GM23338 (cell line): ENCODE data around the gene TRAM2. TPM values are rescaled to one million over a fixed set of nuclear protein-coding genes. Genes with fewer than 3 reads are reported as not detected.

Experiments used
- ATAC-seq: fragments of 200-7000 bp; cut with Tn5 transposase; 3 replicates; pipeline ENCODE4 v1.9.1; 2020
- DNase-seq: peaks from one replicate; pipeline ENCODE4 v3.0.0-alpha.2; 2015; ENCODE audit warnings: low spot score
- H2AFZ ChIP-seq: fragments of 200-600 bp; sonication (generic); 2 replicates; pipeline ENCODE4 v1.8.0; 2016; ENCODE audit warnings: antibody characterized with exemption, mild to moderate bottlenecking, moderate library complexity
- H3F3A ChIP-seq: fragments of 200-600 bp; sonication (generic); replicated peaks from 2 replicates; pipeline ENCODE4 v1.8.0; 2017; ENCODE audit warnings: antibody characterized with exemption, mixed run types, low read depth
- H3K27ac ChIP-seq: fragments of 200-600 bp; sonication (generic); 2 replicates; pipeline ENCODE4 v1.6.1; 2016; ENCODE audit warnings: low read depth
- H3K27me3 ChIP-seq: fragments of 200-600 bp; sonication (generic); 2 replicates; pipeline ENCODE4 v1.8.0; 2016; ENCODE audit warnings: mild to moderate bottlenecking, mixed run types, moderate library complexity; ENCODE audit not compliant: insufficient read depth
- H3K36me3 ChIP-seq: fragments of 200-600 bp; sonication (generic); 2 replicates; pipeline ENCODE4 v1.8.0; 2016; ENCODE audit warnings: mild to moderate bottlenecking; ENCODE audit not compliant: insufficient read depth
- H3K4me1 ChIP-seq: fragments of 200-600 bp; sonication (generic); 2 replicates; pipeline ENCODE4 v1.8.0; 2016; ENCODE audit warnings: mild to moderate bottlenecking, moderate library complexity; ENCODE audit not compliant: insufficient read depth
- H3K4me2 ChIP-seq: fragments of 200-600 bp; sonication (generic); 2 replicates; pipeline ENCODE4 v1.7.1; 2017; ENCODE audit warnings: mixed run types
- H3K4me3 ChIP-seq: fragments of 200-600 bp; sonication (generic); 2 replicates; pipeline ENCODE4 v1.6.1; 2016; ENCODE audit warnings: mixed run types
- H3K79me2 ChIP-seq: fragments of 200-600 bp; sonication (generic); replicated peaks from 2 replicates; pipeline ENCODE4 v1.8.0; 2017; ENCODE audit warnings: mild to moderate bottlenecking; ENCODE audit not compliant: insufficient read depth
- H3K9me2 ChIP-seq: fragments of 200-600 bp; sonication (generic); 2 replicates; pipeline ENCODE4 v1.8.0; 2017; ENCODE audit not compliant: insufficient read depth
- H4K20me1 ChIP-seq: fragments of 200-600 bp; sonication (generic); replicated peaks from 2 replicates; pipeline ENCODE4 v1.8.0; 2017; ENCODE audit warnings: mild to moderate bottlenecking; ENCODE audit not compliant: insufficient read depth
- H3K27ac Mint-ChIP-seq: 2 replicates; pipeline ENCODE4 v1.8.0; 2020; ENCODE audit warnings: inconsistent platforms, mild to moderate bottlenecking, moderate library complexity, mixed read lengths
- H3K27me3 Mint-ChIP-seq: 3 replicates; pipeline ENCODE4 v1.8.0; 2022; ENCODE audit warnings: low read depth, mild to moderate bottlenecking, moderate library complexity, mixed read lengths, inconsistent platforms; ENCODE audit not compliant: insufficient read depth, poor library complexity
- H3K36me3 Mint-ChIP-seq: 3 replicates; pipeline ENCODE4 v1.8.0; 2021; ENCODE audit warnings: low read depth, mild to moderate bottlenecking, inconsistent platforms, moderate library complexity, mixed read lengths
- H3K4me1 Mint-ChIP-seq: 3 replicates; pipeline ENCODE4 v1.8.0; 2020; ENCODE audit warnings: mild to moderate bottlenecking, inconsistent platforms, mixed read lengths
- H3K4me3 Mint-ChIP-seq: 3 replicates; pipeline ENCODE4 v1.8.0; 2021; ENCODE audit warnings: moderate library complexity, mild to moderate bottlenecking, inconsistent platforms, mixed read lengths
- H3K9me3 Mint-ChIP-seq: 3 replicates; pipeline ENCODE4 v1.8.0; 2020; ENCODE audit warnings: moderate library complexity, mild to moderate bottlenecking, inconsistent platforms, mixed read lengths
- EZH2 ChIP-seq: fragments of 200-600 bp; sonication (generic); IDR thresholded peaks from one replicate; pipeline ENCODE4 v1.8.0; 2017; ENCODE audit warnings: antibody characterized with exemption, mild to moderate bottlenecking, low read depth; ENCODE audit not compliant: unreplicated experiment
- JUNB ChIP-seq: IDR thresholded peaks from one replicate; pipeline ENCODE4 v1.6.1; 2016; ENCODE audit warnings: antibody characterized with exemption; ENCODE audit not compliant: unreplicated experiment
- NANOG ChIP-seq: IDR thresholded peaks from 2 replicates; pipeline ENCODE4 v1.6.1; 2016; ENCODE audit warnings: antibody characterized with exemption, borderline replicate concordance
- STAT1 ChIP-seq: IDR thresholded peaks from one replicate; pipeline ENCODE4 v1.6.1; 2016; ENCODE audit warnings: antibody characterized with exemption; ENCODE audit not compliant: unreplicated experiment
- ZNF114 ChIP-seq: fragments of 250-450 bp; sonication (Bioruptor Pico); IDR thresholded peaks from 2 replicates; pipeline ENCODE4 v1.5.0; 2020; ENCODE audit warnings: mild to moderate bottlenecking, moderate library complexity
- ZNF331 ChIP-seq: fragments of 250-450 bp; sonication (Bioruptor Pico); IDR thresholded peaks from 2 replicates; pipeline ENCODE4 v1.5.0; 2020; ENCODE audit warnings: low read depth, mild to moderate bottlenecking, moderate library complexity
- polyA plus RNA-seq: library from polyadenylated mRNA; unstranded; fragments of >200 nt; fragmentation: Nextera tagmentation; extraction: Ambion mirVana; gene quantifications from 2 replicates; pipeline ENCODE4 v1.2.1, GENCODE V29; 2016
- total RNA-seq: library from RNA; depleted of rRNA; stranded (reverse); fragments of >200 nt; shearing (Covaris generic); gene quantifications from 2 replicates; pipeline ENCODE4 v1.2.3, GENCODE V29; 2014
- TF ChIP-seq, protein P1 (sequence below): IDR thresholded peaks from one replicate; pipeline ENCODE4 v1.6.1; 2018; ENCODE audit warnings: antibody characterized with exemption; ENCODE audit not compliant: unreplicated experiment
- TF ChIP-seq, protein P2 (sequence below), 2 experiments: fragments of 200-600 bp in 1 of 2; sonication (generic) in 1 of 2; conservative IDR thresholded peaks; 2 replicates each; pipeline versions ENCODE4 v1.5.1 to v1.6.1; 2016 to 2017; ENCODE audit warnings: antibody characterized with exemption in 2 of 2, low read depth in 2 of 2, mild to moderate bottlenecking in 2 of 2, moderate library complexity in 1 of 2
- TF ChIP-seq, protein P3 (sequence below): fragments of 250-450 bp; sonication (Bioruptor Pico); IDR thresholded peaks from 2 replicates; pipeline ENCODE4 v1.5.0; 2020; ENCODE audit warnings: mild to moderate bottlenecking, moderate library complexity
- TF ChIP-seq, protein P4 (sequence below): IDR thresholded peaks from 2 replicates; pipeline ENCODE4 v1.6.1; 2016; ENCODE audit warnings: antibody characterized with exemption

The TRAM2 gene
- total and polyA plus RNA-seq, 2 experiments from 2014 or later = 4.0 to 14.0 TPM

DNA sequence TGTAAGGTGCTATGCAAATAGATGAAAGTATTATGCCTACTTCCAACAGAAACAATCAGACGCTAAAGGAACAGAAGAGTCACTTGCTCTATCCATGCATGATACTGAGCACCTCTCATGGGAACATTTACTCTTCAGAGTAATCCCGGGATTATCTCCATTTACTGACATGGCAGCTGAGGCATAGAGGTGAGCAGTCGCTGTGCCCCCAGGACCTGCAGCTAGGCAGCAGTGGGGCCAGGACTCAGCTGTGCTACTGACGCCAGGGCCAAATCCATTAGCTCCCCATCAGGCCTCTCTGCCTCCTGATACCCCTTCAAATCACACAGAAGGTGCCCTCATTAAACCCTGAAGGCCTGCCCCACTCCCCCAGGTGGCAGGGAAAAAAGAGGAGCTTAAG is 51.9 kb downstream of the TRAM2 start (continued):
- TF ChIP-seq, protein P1, sequence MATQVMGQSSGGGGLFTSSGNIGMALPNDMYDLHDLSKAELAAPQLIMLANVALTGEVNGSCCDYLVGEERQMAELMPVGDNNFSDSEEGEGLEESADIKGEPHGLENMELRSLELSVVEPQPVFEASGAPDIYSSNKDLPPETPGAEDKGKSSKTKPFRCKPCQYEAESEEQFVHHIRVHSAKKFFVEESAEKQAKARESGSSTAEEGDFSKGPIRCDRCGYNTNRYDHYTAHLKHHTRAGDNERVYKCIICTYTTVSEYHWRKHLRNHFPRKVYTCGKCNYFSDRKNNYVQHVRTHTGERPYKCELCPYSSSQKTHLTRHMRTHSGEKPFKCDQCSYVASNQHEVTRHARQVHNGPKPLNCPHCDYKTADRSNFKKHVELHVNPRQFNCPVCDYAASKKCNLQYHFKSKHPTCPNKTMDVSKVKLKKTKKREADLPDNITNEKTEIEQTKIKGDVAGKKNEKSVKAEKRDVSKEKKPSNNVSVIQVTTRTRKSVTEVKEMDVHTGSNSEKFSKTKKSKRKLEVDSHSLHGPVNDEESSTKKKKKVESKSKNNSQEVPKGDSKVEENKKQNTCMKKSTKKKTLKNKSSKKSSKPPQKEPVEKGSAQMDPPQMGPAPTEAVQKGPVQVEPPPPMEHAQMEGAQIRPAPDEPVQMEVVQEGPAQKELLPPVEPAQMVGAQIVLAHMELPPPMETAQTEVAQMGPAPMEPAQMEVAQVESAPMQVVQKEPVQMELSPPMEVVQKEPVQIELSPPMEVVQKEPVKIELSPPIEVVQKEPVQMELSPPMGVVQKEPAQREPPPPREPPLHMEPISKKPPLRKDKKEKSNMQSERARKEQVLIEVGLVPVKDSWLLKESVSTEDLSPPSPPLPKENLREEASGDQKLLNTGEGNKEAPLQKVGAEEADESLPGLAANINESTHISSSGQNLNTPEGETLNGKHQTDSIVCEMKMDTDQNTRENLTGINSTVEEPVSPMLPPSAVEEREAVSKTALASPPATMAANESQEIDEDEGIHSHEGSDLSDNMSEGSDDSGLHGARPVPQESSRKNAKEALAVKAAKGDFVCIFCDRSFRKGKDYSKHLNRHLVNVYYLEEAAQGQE = no peak
- TF ChIP-seq NANOG (no peak), STAT1 (no peak)

DNA sequence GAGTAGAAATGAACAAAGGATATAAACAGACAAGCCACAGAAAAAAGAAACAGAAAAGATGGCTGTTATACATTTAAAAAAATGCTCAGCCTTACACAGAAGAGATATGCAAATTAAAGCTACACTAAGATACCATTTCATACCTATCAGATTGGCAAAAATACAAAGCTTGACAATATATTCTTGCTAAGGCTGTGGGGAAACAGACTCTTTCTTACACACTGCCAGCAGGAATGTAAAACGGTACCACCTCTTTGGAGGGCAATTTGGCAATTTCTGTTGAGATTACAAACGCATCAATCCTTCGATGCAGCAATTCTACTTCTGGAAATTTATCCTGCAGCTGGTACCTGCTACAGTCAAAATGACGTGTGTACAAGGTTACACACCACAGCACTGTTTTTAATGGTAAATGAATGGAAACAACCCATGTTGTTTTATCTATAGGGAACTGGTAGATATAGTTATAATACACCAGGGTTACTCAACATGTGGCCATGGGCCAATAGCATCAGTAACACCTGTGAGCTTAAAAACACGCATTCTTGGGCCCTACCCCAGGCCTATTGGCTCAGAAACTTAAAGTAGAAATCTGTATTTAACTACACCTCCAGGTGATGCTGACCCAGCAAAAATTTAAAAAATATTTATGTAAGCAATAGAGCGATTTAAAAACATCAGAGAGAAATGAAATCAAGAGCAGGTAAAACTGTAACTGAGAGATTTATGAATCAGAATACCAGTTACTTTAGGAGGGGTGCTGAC is 53.3 kb downstream of the TRAM2 start:
- H3K27ac ChIP-seq = no peak overlapping the region; the same call in 1 of the 2 replicates
- no peaks in the 10 kb centered on the region for H3F3A ChIP-seq
- H4K20me1 ChIP-seq = no peaks in the 10 kb centered on the region; the same call in 1 of the 2 replicates
- H3K79me2 ChIP-seq = peaks cover 2% of the 10 kb centered on the region; the same call in 1 of the 2 replicates
- H3K9me2 ChIP-seq = no peaks in the 10 kb centered on the region
- no peak overlapping the region for H3K4me2 ChIP-seq
- H3K27me3 ChIP-seq = no peaks in the 10 kb centered on the region
- no peak overlapping the region for H3K4me3 Mint-ChIP-seq
- no peak overlapping the region for H3K4me3 ChIP-seq
- H3K27me3 Mint-ChIP-seq = peaks cover 4% of the 10 kb centered on the region
- no peak overlapping the region for H2AFZ ChIP-seq
- no peak overlapping the region for H3K27ac Mint-ChIP-seq
- DNase-seq (no peak), ATAC-seq (no peak)
- no peaks in the 10 kb centered on the region; the same call in 1 of the 2 replicates for H3K36me3 ChIP-seq
- H3K36me3 Mint-ChIP-seq = peaks cover 13% of the 10 kb centered on the region; the same call in 2 of the 3 replicates
- peaks cover 23% of the 10 kb centered on the region for H3K4me1 Mint-ChIP-seq
- no peaks in the 10 kb centered on the region for H3K9me3 Mint-ChIP-seq
- no peaks in the 10 kb centered on the region for H3K4me1 ChIP-seq
- TF ChIP-seq EZH2 (no peak), ZNF331 (CRISPR knock-in tag) (no peak), JUNB (no peak), NANOG (no peak), ZNF114 (CRISPR knock-in tag) (no peak)
- TF ChIP-seq, protein P2, sequence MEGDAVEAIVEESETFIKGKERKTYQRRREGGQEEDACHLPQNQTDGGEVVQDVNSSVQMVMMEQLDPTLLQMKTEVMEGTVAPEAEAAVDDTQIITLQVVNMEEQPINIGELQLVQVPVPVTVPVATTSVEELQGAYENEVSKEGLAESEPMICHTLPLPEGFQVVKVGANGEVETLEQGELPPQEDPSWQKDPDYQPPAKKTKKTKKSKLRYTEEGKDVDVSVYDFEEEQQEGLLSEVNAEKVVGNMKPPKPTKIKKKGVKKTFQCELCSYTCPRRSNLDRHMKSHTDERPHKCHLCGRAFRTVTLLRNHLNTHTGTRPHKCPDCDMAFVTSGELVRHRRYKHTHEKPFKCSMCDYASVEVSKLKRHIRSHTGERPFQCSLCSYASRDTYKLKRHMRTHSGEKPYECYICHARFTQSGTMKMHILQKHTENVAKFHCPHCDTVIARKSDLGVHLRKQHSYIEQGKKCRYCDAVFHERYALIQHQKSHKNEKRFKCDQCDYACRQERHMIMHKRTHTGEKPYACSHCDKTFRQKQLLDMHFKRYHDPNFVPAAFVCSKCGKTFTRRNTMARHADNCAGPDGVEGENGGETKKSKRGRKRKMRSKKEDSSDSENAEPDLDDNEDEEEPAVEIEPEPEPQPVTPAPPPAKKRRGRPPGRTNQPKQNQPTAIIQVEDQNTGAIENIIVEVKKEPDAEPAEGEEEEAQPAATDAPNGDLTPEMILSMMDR (conservative IDR thresholded peaks at IDR 0.05; ENCODE audit: low read depth in 2 of 2) = no peak
- TF ChIP-seq, protein P3, sequence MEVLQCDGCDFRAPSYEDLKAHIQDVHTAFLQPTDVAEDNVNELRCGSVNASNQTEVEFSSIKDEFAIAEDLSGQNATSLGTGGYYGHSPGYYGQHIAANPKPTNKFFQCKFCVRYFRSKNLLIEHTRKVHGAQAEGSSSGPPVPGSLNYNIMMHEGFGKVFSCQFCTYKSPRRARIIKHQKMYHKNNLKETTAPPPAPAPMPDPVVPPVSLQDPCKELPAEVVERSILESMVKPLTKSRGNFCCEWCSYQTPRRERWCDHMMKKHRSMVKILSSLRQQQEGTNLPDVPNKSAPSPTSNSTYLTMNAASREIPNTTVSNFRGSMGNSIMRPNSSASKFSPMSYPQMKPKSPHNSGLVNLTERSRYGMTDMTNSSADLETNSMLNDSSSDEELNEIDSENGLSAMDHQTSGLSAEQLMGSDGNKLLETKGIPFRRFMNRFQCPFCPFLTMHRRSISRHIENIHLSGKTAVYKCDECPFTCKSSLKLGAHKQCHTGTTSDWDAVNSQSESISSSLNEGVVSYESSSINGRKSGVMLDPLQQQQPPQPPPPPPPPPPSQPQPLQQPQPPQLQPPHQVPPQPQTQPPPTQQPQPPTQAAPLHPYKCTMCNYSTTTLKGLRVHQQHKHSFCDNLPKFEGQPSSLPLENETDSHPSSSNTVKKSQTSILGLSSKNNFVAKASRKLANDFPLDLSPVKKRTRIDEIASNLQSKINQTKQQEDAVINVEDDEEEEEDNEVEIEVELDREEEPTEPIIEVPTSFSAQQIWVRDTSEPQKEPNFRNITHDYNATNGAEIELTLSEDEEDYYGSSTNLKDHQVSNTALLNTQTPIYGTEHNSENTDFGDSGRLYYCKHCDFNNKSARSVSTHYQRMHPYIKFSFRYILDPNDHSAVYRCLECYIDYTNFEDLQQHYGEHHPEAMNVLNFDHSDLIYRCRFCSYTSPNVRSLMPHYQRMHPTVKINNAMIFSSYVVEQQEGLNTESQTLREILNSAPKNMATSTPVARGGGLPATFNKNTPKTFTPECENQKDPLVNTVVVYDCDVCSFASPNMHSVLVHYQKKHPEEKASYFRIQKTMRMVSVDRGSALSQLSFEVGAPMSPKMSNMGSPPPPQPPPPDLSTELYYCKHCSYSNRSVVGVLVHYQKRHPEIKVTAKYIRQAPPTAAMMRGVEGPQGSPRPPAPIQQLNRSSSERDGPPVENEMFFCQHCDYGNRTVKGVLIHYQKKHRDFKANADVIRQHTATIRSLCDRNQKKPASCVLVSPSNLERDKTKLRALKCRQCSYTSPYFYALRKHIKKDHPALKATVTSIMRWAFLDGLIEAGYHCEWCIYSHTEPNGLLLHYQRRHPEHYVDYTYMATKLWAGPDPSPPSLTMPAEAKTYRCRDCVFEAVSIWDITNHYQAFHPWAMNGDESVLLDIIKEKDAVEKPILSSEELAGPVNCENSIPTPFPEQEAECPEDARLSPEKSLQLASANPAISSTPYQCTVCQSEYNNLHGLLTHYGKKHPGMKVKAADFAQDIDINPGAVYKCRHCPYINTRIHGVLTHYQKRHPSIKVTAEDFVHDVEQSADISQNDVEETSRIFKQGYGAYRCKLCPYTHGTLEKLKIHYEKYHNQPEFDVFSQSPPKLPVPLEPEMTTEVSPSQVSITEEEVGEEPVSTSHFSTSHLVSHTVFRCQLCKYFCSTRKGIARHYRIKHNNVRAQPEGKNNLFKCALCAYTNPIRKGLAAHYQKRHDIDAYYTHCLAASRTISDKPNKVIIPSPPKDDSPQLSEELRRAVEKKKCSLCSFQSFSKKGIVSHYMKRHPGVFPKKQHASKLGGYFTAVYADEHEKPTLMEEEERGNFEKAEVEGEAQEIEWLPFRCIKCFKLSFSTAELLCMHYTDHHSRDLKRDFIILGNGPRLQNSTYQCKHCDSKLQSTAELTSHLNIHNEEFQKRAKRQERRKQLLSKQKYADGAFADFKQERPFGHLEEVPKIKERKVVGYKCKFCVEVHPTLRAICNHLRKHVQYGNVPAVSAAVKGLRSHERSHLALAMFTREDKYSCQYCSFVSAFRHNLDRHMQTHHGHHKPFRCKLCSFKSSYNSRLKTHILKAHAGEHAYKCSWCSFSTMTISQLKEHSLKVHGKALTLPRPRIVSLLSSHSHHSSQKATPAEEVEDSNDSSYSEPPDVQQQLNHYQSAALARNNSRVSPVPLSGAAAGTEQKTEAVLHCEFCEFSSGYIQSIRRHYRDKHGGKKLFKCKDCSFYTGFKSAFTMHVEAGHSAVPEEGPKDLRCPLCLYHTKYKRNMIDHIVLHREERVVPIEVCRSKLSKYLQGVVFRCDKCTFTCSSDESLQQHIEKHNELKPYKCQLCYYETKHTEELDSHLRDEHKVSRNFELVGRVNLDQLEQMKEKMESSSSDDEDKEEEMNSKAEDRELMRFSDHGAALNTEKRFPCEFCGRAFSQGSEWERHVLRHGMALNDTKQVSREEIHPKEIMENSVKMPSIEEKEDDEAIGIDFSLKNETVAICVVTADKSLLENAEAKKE (CRISPR knock-in tag) = no peak
- TF ChIP-seq, protein P4, sequence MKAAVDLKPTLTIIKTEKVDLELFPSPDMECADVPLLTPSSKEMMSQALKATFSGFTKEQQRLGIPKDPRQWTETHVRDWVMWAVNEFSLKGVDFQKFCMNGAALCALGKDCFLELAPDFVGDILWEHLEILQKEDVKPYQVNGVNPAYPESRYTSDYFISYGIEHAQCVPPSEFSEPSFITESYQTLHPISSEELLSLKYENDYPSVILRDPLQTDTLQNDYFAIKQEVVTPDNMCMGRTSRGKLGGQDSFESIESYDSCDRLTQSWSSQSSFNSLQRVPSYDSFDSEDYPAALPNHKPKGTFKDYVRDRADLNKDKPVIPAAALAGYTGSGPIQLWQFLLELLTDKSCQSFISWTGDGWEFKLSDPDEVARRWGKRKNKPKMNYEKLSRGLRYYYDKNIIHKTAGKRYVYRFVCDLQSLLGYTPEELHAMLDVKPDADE = no peak
